PFSK-1 (cell line): ENCODE measurements around the gene MAP2K5.

Experiments
- FOXP2 ChIP-seq: optimal IDR thresholded peaks from 2 replicates; pipeline ENCODE3; 2011; ENCODE audit warnings: borderline replicate concordance, control low read depth, inconsistent platforms; ENCODE audit not compliant: insufficient read depth; ENCODE audit errors: extremely low read length, extremely low read depth
- POLR2AphosphoS5 ChIP-seq: IDR thresholded peaks from 2 replicates; pipeline ENCODE4 v1.6.1; 2012; ENCODE audit warnings: low read depth, mild to moderate bottlenecking, control low read depth, low read length, moderate library complexity
- SIN3A ChIP-seq: IDR thresholded peaks from 2 replicates; pipeline ENCODE4 v1.6.1; 2012; ENCODE audit warnings: mild to moderate bottlenecking, low read length, moderate library complexity, borderline replicate concordance; ENCODE audit not compliant: insufficient read depth
- TAF1 ChIP-seq: IDR thresholded peaks from 2 replicates; pipeline ENCODE4 v1.6.1; 2012; ENCODE audit warnings: low read length, control low read depth, borderline replicate concordance; ENCODE audit not compliant: insufficient read depth
- TF ChIP-seq, protein P1 (sequence below), 2 experiments: IDR thresholded peaks; 2 replicates each; pipeline versions ENCODE4 v1.6.1 to v1.8.0; 2011 to 2012; ENCODE audit warnings: low read depth in 2 of 2, low read length in 2 of 2, control low read depth in 1 of 2, inconsistent platforms in 1 of 2, mild to moderate bottlenecking in 1 of 2, moderate library complexity in 1 of 2; ENCODE audit not compliant: insufficient read depth in 1 of 2

Gene MAP2K5

DNA sequence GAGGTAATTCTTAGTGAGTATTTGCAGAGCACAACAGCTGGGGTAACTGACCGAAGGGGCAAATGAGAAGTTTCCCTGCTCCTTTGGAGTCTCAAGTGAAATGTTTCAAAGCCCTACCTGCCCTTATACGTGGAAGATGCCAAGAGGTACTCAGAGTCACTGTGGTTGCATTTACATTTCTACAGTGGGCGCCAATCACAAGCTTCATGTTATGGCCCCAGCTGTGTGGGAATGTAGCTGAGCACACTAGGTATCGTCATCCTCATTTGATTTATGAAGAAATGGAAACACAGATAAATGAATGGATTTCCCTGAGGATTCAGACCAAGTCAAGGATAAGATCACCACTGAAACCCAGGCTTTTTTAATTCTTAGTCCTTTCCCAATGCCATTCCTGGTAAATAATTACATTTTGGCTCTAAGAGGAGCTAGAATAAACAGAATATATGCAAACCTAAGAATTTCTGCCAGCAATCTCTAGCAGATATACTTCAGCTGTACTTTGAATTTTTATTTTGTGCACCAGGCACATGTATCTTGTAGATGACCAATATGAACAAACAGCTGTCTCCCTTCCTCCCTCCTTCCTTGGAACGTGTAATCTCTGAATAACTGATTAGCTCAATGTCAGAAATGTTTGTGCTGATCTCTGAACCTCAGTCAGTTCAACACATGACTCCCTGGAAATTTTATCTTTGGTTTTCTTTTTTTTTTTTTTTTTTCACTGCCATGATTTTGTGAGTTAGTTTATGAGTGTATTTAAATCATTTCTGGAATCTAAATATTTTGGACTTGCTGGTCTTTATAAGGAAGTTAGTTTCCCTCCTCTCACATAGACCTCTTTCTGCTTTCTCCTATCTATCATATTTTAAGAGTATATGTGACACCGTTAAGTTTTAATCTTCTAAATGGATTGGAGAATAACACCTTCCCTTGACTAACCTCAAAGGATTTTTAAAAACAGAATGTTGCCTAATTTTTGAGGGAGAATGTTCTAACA is 69.2 kb downstream of the MAP2K5 start:
- no peak for TF ChIP-seq POLR2AphosphoS5
- TF ChIP-seq FOXP2, result no peak
- no peak for TF ChIP-seq TAF1
- no peak for TF ChIP-seq SIN3A
- TF ChIP-seq, protein P1, sequence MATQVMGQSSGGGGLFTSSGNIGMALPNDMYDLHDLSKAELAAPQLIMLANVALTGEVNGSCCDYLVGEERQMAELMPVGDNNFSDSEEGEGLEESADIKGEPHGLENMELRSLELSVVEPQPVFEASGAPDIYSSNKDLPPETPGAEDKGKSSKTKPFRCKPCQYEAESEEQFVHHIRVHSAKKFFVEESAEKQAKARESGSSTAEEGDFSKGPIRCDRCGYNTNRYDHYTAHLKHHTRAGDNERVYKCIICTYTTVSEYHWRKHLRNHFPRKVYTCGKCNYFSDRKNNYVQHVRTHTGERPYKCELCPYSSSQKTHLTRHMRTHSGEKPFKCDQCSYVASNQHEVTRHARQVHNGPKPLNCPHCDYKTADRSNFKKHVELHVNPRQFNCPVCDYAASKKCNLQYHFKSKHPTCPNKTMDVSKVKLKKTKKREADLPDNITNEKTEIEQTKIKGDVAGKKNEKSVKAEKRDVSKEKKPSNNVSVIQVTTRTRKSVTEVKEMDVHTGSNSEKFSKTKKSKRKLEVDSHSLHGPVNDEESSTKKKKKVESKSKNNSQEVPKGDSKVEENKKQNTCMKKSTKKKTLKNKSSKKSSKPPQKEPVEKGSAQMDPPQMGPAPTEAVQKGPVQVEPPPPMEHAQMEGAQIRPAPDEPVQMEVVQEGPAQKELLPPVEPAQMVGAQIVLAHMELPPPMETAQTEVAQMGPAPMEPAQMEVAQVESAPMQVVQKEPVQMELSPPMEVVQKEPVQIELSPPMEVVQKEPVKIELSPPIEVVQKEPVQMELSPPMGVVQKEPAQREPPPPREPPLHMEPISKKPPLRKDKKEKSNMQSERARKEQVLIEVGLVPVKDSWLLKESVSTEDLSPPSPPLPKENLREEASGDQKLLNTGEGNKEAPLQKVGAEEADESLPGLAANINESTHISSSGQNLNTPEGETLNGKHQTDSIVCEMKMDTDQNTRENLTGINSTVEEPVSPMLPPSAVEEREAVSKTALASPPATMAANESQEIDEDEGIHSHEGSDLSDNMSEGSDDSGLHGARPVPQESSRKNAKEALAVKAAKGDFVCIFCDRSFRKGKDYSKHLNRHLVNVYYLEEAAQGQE (IDR thresholded peaks at IDR 0.05; ENCODE audit: insufficient read depth in 1 of 2, low read depth in 2 of 2, low read length in 2 of 2), result no peak

DNA sequence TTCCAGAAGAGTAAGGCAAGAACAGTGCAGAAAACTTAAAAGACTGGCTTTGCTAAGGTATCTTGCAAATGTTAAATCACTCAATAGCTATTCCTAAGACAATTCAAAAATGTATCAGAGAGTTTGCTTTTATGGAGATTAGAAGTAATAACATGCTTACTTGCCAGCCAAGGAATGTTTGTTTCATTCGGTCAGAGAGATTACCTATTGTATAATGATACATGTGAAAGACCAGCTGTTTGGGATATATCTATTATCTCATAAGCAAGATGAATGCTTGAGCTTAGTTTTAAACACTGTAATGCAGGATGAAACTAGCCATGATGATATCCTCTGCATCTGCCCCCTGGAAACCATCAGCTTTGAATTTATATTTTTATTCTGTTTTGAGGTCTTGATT is 70.7 kb downstream of the MAP2K5 start:
- TF ChIP-seq TAF1 (no peak), POLR2AphosphoS5 (no peak), FOXP2 (no peak), SIN3A (no peak)
- TF ChIP-seq, protein P1 (IDR thresholded peaks at IDR 0.05; ENCODE audit: insufficient read depth in 1 of 2, low read depth in 2 of 2, low read length in 2 of 2), result no peak

DNA sequence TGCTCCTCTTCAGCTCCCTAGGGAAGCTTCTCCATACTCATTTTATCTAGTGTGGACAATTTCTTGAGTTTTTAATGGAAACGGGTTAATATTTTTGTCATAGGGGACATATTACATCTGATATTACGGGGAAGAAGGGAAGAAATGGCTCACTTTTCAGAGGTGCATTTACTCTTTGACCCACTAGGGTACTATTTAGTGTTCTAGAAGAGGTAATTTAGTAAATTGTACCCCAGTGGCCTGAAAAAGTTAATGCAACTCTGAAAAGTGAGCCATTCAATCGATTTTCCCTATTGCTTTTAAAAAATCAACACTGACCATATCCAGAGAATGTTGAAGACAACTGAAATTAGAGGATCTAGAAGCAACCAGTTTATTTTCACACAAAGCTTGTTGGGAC is 71.2 kb downstream of the MAP2K5 start:
- TF ChIP-seq POLR2AphosphoS5, result no peak
- no peak for TF ChIP-seq FOXP2
- no peak for TF ChIP-seq TAF1
- TF ChIP-seq SIN3A, result no peak
- TF ChIP-seq, protein P1 (IDR thresholded peaks at IDR 0.05; ENCODE audit: insufficient read depth in 1 of 2, low read depth in 2 of 2, low read length in 2 of 2), result no peak

DNA sequence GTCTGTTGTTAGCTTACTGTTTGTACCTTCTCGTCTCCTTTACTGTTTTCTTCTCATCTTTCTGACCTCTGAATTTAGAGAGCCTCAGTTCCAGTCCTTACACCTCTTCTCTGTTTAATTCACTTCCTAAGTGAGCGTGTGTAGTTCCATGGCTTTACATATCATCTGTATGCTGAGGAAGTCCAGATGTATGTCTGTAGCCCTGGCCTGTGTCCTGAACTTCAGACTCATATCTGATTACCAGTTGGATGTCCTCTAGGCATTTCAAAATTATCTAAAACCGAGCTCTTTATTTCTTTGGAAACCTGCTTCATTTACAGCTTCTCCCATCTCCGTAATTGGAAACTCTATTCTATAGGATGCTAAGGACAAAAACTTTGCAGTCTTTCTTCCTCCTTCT is 75.8 kb downstream of the MAP2K5 start:
- no peak for TF ChIP-seq POLR2AphosphoS5
- TF ChIP-seq FOXP2, result no peak
- no peak for TF ChIP-seq TAF1
- TF ChIP-seq, protein P1 (IDR thresholded peaks at IDR 0.05; ENCODE audit: insufficient read depth in 1 of 2, low read depth in 2 of 2, low read length in 2 of 2), result no peak
- TF ChIP-seq SIN3A, result no peak
